WTC11 (cell line): ENCODE results near the gene MECR. TPM values are rescaled to one million over a fixed set of nuclear protein-coding genes. Genes with fewer than 3 reads are reported as not detected.
A peak's percentile ranks its signal among the peaks of the same experiment; 100 is the strongest.

Source experiments
- ATAC-seq: fragments of 200-7000 bp; cut with Tn5 transposase; 2 replicates; pipeline ENCODE4 v1.10.0; 2021; ENCODE audit warnings: mild to moderate bottlenecking, moderate library complexity
- CTCF ChIA-PET: fragments of 300-600 bp; sonication (Branson Sonifier 250); formaldehyde crosslinking; loops from one replicate; lab custom pipeline; 2021; ENCODE audit warnings: antibody characterized with exemption; lab: Charles Lee
- POLR2A ChIA-PET: fragments of 350-600 bp; sonication (Branson Sonifier 250); formaldehyde crosslinking; loops from one replicate; lab custom pipeline; 2021; ENCODE audit warnings: antibody characterized with exemption; lab: Charles Lee
- DNase-seq: peaks from one replicate; pipeline ENCODE4 v3.0.0; 2021; ENCODE audit warnings: low spot score
- H3K27ac Mint-ChIP-seq: 2 replicates; pipeline ENCODE4 v1.8.0; 2021; ENCODE audit warnings: mixed read lengths
- H3K27me3 Mint-ChIP-seq: 2 replicates; pipeline ENCODE4 v1.8.0; 2021; ENCODE audit warnings: low read depth, mild to moderate bottlenecking, moderate library complexity, mixed read lengths
- H3K36me3 Mint-ChIP-seq: 2 replicates; pipeline ENCODE4 v1.8.0; 2021; ENCODE audit warnings: mixed read lengths
- H3K4me1 Mint-ChIP-seq: 2 replicates; pipeline ENCODE4 v1.8.0; 2022; ENCODE audit warnings: mixed read lengths
- H3K4me3 Mint-ChIP-seq: 2 replicates; pipeline ENCODE4 v1.8.0; 2021; ENCODE audit warnings: mild to moderate bottlenecking, moderate library complexity, mixed read lengths
- H3K9me3 Mint-ChIP-seq: 2 replicates; pipeline ENCODE4 v1.8.0; 2021; ENCODE audit warnings: mixed read lengths
- CREM ChIP-seq: sonication (generic); formaldehyde crosslinking; IDR thresholded peaks from 2 replicates; pipeline ENCODE4 v1.8.1; 2022; ENCODE audit warnings: mild to moderate bottlenecking, missing genetic modification reagents, moderate library complexity
- CTCF ChIP-seq: fragments of 200-600 bp; IDR thresholded peaks from 2 replicates; pipeline ENCODE4 v1.8.0; 2022; ENCODE audit warnings: antibody characterized with exemption
- EMX1 ChIP-seq: fragments of 250-450 bp; sonication (Bioruptor Pico); IDR thresholded peaks from 2 replicates; pipeline ENCODE4 v1.8.0; 2021; ENCODE audit warnings: mild to moderate bottlenecking
- FOXJ3 ChIP-seq: sonication (generic); formaldehyde crosslinking; IDR thresholded peaks from 2 replicates; pipeline ENCODE4 v1.9.0; 2021; ENCODE audit warnings: missing genetic modification reagents, mild to moderate bottlenecking, borderline replicate concordance
- JAZF1 ChIP-seq: fragments of 250-450 bp; sonication (Bioruptor Pico); IDR thresholded peaks from 2 replicates; pipeline ENCODE4 v1.9.0; 2021; ENCODE audit warnings: moderate library complexity, mild to moderate bottlenecking, inconsistent platforms
- MXD4 ChIP-seq: fragments of 250-450 bp; sonication (Bioruptor Pico); IDR thresholded peaks from 2 replicates; pipeline ENCODE4 v1.8.0; 2021; ENCODE audit warnings: mild to moderate bottlenecking, moderate library complexity, borderline replicate concordance
- NFE2L1 ChIP-seq: sonication (generic); formaldehyde crosslinking; IDR thresholded peaks from 2 replicates; pipeline ENCODE4 v1.8.1; 2023; ENCODE audit warnings: missing genetic modification reagents
- NR2C2 ChIP-seq: sonication (generic); formaldehyde crosslinking; IDR thresholded peaks from 2 replicates; pipeline ENCODE4 v1.8.0; 2022; ENCODE audit warnings: mild to moderate bottlenecking, missing genetic modification reagents
- NR3C1 ChIP-seq: sonication (generic); formaldehyde crosslinking; conservative IDR thresholded peaks from 2 replicates; pipeline ENCODE4 v1.8.1; 2023; ENCODE audit warnings: low read depth, mild to moderate bottlenecking, missing genetic modification reagents
- ZNF138 ChIP-seq: sonication (generic); formaldehyde crosslinking; conservative IDR thresholded peaks from 2 replicates; pipeline ENCODE4 v1.8.1; 2022; ENCODE audit warnings: mild to moderate bottlenecking, moderate library complexity, missing genetic modification reagents
- ZNF281 ChIP-seq: sonication (generic); formaldehyde crosslinking; IDR thresholded peaks from 2 replicates; pipeline ENCODE4 v1.8.0; 2023; ENCODE audit warnings: mild to moderate bottlenecking, missing genetic modification reagents
- ZNF423 ChIP-seq: fragments of 250-450 bp; sonication (Bioruptor Pico); IDR thresholded peaks from 2 replicates; pipeline ENCODE4 v2.1.2; 2022; ENCODE audit warnings: mild to moderate bottlenecking, moderate library complexity
- total RNA-seq: library from RNA; stranded (reverse); gene quantifications from 3 replicates; pipeline ENCODE4 v1.2.3, GENCODE V29; 2021
- TF ChIP-seq, protein P1 (sequence below): sonication (generic); formaldehyde crosslinking; IDR thresholded peaks from 2 replicates; pipeline ENCODE4 v1.8.0; 2023; ENCODE audit warnings: missing genetic modification reagents, mild to moderate bottlenecking, borderline replicate concordance
- TF ChIP-seq, protein P2 (sequence below): sonication (generic); formaldehyde crosslinking; IDR thresholded peaks from 2 replicates; pipeline ENCODE4 v1.8.1; 2023; ENCODE audit warnings: mild to moderate bottlenecking, missing genetic modification reagents, moderate library complexity
- TF ChIP-seq, protein P3 (sequence below): sonication (generic); formaldehyde crosslinking; IDR thresholded peaks from 2 replicates; pipeline ENCODE4 v1.8.1; 2022; ENCODE audit warnings: mild to moderate bottlenecking, moderate library complexity, missing genetic modification reagents
- TF ChIP-seq, protein P4 (sequence below): fragments of 250-450 bp; sonication (Bioruptor Pico); IDR thresholded peaks from 2 replicates; pipeline ENCODE4 v1.9.0; 2021; ENCODE audit warnings: mild to moderate bottlenecking

MECR gene
- total RNA-seq, 1 experiment from 2014 or later = 37.6 TPM

GRCh38 chr1:29279406-29279805, 48.7 kb upstream of the MECR start:
- TF ChIP-seq, protein P1, sequence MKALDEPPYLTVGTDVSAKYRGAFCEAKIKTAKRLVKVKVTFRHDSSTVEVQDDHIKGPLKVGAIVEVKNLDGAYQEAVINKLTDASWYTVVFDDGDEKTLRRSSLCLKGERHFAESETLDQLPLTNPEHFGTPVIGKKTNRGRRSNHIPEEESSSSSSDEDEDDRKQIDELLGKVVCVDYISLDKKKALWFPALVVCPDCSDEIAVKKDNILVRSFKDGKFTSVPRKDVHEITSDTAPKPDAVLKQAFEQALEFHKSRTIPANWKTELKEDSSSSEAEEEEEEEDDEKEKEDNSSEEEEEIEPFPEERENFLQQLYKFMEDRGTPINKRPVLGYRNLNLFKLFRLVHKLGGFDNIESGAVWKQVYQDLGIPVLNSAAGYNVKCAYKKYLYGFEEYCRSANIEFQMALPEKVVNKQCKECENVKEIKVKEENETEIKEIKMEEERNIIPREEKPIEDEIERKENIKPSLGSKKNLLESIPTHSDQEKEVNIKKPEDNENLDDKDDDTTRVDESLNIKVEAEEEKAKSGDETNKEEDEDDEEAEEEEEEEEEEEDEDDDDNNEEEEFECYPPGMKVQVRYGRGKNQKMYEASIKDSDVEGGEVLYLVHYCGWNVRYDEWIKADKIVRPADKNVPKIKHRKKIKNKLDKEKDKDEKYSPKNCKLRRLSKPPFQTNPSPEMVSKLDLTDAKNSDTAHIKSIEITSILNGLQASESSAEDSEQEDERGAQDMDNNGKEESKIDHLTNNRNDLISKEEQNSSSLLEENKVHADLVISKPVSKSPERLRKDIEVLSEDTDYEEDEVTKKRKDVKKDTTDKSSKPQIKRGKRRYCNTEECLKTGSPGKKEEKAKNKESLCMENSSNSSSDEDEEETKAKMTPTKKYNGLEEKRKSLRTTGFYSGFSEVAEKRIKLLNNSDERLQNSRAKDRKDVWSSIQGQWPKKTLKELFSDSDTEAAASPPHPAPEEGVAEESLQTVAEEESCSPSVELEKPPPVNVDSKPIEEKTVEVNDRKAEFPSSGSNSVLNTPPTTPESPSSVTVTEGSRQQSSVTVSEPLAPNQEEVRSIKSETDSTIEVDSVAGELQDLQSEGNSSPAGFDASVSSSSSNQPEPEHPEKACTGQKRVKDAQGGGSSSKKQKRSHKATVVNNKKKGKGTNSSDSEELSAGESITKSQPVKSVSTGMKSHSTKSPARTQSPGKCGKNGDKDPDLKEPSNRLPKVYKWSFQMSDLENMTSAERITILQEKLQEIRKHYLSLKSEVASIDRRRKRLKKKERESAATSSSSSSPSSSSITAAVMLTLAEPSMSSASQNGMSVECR (CRISPR knock-in tag) = no peak
- no peak for TF ChIP-seq MXD4 (CRISPR knock-in tag)
- TF ChIP-seq EMX1 (CRISPR knock-in tag) = no peak
- TF ChIP-seq, protein P2, sequence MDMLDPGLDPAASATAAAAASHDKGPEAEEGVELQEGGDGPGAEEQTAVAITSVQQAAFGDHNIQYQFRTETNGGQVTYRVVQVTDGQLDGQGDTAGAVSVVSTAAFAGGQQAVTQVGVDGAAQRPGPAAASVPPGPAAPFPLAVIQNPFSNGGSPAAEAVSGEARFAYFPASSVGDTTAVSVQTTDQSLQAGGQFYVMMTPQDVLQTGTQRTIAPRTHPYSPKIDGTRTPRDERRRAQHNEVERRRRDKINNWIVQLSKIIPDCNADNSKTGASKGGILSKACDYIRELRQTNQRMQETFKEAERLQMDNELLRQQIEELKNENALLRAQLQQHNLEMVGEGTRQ (CRISPR knock-in tag) = no peak
- TF ChIP-seq ZNF423 = no peak
- TF ChIP-seq CREM (CRISPR knock-in tag) = no peak
- Mint-ChIP-seq H3K27ac (peak overlapping the region; percentile 44; the same call in 1 of the 2 replicates), H3K4me3 (no peak overlapping the region)

GRCh38 chr1:29278124-29278523, 47.4 kb upstream of the MECR start:
- H3K27me3 Mint-ChIP-seq = no peaks in the 10 kb centered on the region
- H3K4me3 Mint-ChIP-seq = no peak overlapping the region
- no peak for DNase-seq
- peaks cover 3% of the 10 kb centered on the region; the same call in 1 of the 2 replicates for H3K9me3 Mint-ChIP-seq
- peaks cover 16% of the 10 kb centered on the region for H3K4me1 Mint-ChIP-seq
- H3K27ac Mint-ChIP-seq = peak overlapping the region; percentile 38; the same call in 1 of the 2 replicates
- H3K36me3 Mint-ChIP-seq = peaks cover 18% of the 10 kb centered on the region
- ChIA-PET POLR2A (no interaction called here), CTCF (interaction anchor here (0.7 kb wide), 1 partner anchor 47 kb away, joined by 3 read pairs; no protein-coding TSS in a partner anchor)
- ATAC-seq = no peak
- TF ChIP-seq JAZF1 (no peak), ZNF138 (no peak), CTCF (no peak), NFE2L1 (CRISPR knock-in tag) (no peak), NR3C1 (no peak), NR2C2 (no peak)
- TF ChIP-seq, protein P3, sequence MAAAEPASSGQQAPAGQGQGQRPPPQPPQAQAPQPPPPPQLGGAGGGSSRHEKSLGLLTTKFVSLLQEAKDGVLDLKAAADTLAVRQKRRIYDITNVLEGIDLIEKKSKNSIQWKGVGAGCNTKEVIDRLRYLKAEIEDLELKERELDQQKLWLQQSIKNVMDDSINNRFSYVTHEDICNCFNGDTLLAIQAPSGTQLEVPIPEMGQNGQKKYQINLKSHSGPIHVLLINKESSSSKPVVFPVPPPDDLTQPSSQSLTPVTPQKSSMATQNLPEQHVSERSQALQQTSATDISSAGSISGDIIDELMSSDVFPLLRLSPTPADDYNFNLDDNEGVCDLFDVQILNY (CRISPR knock-in tag) = no peak

More at GRCh38 chr1:29279406-29279805, 48.7 kb upstream of the MECR start:
- DNase-seq (no peak), ATAC-seq (no peak)
- H3K36me3 Mint-ChIP-seq = peaks cover 18% of the 10 kb centered on the region
- H3K27me3 Mint-ChIP-seq = no peaks in the 10 kb centered on the region
- ChIA-PET CTCF (no interaction called here), POLR2A (no interaction called here)
- H3K9me3 Mint-ChIP-seq = peaks cover 3% of the 10 kb centered on the region; the same call in 1 of the 2 replicates
- H3K4me1 Mint-ChIP-seq = peaks cover 25% of the 10 kb centered on the region

DNA sequence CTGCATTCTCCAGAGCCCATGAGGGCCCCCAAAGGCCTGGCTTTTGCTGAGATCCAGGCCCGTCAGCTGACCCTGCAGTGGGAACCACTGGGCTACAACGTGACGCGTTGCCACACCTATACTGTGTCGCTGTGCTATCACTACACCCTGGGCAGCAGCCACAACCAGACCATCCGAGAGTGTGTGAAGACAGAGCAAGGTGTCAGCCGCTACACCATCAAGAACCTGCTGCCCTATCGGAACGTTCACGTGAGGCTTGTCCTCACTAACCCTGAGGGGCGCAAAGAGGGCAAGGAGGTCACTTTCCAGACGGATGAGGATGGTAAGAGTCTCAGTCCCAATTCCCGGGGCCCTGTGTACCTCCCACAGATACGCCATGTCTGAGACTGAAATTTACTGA, 44.7 kb upstream of the MECR start:
- Mint-ChIP-seq H3K27ac (no peak overlapping the region), H3K4me3 (no peak overlapping the region), H3K9me3 (peaks cover 3% of the 10 kb centered on the region; the same call in 1 of the 2 replicates), H3K27me3 (no peaks in the 10 kb centered on the region), H3K36me3 (peaks cover 18% of the 10 kb centered on the region), H3K4me1 (peaks cover 31% of the 10 kb centered on the region)
- POLR2A ChIA-PET = no interaction called here
- CTCF ChIA-PET = no interaction called here
- no peak for ATAC-seq
- DNase-seq = no peak
- TF ChIP-seq FOXJ3 (CRISPR knock-in tag) = no peak
- TF ChIP-seq CTCF = no peak
- no peak for TF ChIP-seq ZNF281
- TF ChIP-seq, protein P4, sequence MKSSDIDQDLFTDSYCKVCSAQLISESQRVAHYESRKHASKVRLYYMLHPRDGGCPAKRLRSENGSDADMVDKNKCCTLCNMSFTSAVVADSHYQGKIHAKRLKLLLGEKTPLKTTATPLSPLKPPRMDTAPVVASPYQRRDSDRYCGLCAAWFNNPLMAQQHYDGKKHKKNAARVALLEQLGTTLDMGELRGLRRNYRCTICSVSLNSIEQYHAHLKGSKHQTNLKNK (CRISPR knock-in tag) = no peak
- TF ChIP-seq NFE2L1 (CRISPR knock-in tag) = no peak
